HG03432 (cell line): Measurements from ENCODE around the gene RPS6KC1.
"Not testable (repeated sequence)": the region's sequence is repeated elsewhere in the genome, so short reads cannot be mapped to it uniquely, and the experiment has no call there.

ENCODE experiments used
- ATAC-seq: cut with Tn5 transposase; IDR thresholded peaks from one replicate; pipeline ENCODE4 v1.9.1; 2021; ENCODE audit warnings: mild to moderate bottlenecking, moderate library complexity; ENCODE audit not compliant: unreplicated experiment

The RPS6KC1 gene

GRCh38 chr1:213104604-213105003 lies 53.6 kb downstream of the RPS6KC1 start:
- ATAC-seq, result peak; percentile 34

GRCh38 chr1:213106298-213106697 lies 55.3 kb downstream of the RPS6KC1 start:
- ATAC-seq, result no peak

DNA sequence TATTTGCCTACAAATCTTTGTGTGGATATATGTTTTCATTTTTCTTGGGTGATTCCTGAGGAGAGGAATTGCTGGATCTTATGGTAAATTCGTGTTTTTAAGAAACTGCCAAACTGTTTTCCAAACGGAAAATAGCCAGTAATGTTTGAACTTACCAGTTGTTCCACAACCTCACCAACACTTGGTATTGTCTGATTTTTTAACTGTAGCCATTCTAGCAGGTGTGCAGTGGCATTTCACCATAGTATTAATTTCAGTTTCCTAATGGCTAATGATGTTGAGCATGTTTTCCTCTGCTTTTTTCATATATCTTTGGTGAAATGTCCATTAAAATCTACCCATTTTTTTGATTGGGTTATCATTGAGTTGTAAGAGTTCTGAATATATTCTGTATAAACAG lies 56.6 kb downstream of the RPS6KC1 start:
- no peak for ATAC-seq

GRCh38 chr1:213110349-213111300 lies 59.6 kb downstream of the RPS6KC1 start:
- peak; percentile 90 for ATAC-seq

GRCh38 chr1:213111502-213111901 lies 60.5 kb downstream of the RPS6KC1 start:
- no peak for ATAC-seq

- ATAC-seq, result not testable (repeated sequence)
These were observed 61.7 kb downstream of the RPS6KC1 start for GRCh38 chr1:213112723-213113122.

GRCh38 chr1:213117699-213118180 lies 66.7 kb downstream of the RPS6KC1 start:
- ATAC-seq, result not testable (repeated sequence)

- ATAC-seq, result no peak
These were observed 68.8 kb downstream of the RPS6KC1 start for GRCh38 chr1:213119794-213120193.

DNA sequence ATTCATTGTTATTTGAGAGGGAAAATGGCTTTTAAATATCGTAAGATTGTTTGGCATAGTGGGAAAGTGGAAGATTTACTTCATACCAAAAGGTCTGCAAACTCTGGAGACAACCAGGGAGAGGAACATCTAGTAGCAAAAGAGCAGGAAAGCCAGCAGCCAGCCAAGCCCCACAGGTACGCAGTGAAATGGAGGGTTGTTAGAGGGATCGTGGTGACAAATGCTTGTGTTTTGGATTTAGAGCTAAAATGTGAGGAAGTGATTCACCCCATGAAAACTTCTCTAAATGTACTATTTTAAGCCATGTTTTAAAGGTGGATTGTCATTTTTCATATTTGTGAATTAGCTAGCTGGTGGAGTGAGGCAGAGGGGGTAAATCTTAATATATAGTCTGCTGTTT lies 69.3 kb downstream of the RPS6KC1 start:
- no peak for ATAC-seq

GRCh38 chr1:213120961-213121360 lies 69.9 kb downstream of the RPS6KC1 start:
- ATAC-seq, result no peak

DNA sequence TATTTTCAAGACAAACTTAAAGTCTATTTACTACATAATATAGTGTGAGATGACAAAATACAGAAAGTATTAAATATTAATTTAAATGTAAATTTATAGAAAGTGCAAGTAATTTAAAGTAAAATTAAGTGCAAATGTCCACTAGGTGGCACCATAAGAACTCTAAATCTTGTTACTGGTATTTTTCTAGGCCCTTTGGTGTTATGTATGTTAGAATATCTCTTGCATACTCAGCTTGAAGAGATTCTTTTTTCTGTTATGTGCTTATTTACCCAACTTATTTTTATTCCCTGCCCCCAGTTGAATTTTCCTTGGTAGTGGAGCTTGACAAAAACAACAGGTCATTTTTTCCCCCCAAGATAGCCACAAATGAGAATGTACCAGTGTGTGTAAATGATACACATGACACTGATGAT lies 71.5 kb downstream of the RPS6KC1 start:
- ATAC-seq, result no peak

GRCh38 chr1:213123087-213123486 lies 72.0 kb downstream of the RPS6KC1 start:
- no peak for ATAC-seq

DNA sequence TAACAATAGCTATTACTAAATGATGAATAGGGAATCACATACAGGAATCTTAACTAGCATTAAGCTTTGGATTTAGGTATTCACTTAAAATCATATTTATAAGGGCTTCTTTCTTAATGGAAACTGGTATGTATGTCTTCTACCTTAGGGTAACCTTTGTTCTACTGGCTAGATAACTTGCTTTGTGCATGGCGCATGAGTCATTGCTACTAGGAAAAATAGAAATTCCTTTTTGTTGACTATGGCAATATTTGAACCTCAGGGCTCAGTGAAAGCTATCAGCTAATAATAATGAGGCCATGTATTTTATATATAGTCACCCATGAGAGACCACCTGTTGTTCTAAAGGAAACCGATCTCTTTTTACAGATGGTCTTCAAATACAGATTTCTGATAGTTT lies 72.5 kb downstream of the RPS6KC1 start:
- ATAC-seq, result no peak

DNA sequence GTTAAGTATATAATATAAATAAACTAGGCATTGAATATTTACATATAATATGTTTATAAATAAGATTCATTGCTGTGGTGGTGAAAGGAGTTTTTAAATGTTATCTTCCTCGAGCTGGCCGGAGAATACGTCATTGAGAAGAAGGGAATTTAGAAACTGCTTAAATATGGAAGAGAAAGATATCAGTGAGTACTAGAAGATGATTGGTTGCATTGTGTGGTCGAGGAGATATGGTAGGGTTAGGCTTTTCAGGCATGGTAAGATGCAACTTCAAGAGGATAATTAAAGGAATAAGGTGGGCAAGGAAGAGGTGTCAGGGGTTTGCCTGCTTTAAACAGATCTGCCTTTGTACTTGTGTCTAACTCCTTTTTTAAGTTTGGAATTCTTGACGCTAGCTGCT lies 73.5 kb downstream of the RPS6KC1 start:
- ATAC-seq, result no peak

DNA sequence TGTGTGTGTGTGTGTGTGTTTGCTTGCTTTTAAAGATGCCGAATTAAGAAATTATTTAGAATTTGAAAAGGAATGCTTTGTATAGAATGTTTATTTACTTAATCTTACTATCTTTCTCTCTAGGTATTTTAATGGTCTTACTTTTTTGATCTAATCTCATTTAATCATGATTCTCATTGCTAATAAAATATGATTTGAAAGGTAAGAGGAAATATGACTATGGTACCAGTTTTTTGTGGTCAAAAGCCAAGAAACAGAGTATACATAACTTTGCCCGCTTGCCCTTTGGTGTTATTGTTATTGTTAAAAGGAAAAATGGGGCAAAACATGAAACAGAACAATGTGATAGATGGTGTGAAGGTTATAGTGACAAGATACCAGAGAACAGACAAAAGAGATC lies 74.6 kb downstream of the RPS6KC1 start:
- no peak for ATAC-seq

- no peak for ATAC-seq
These were observed 76.0 kb downstream of the RPS6KC1 start for GRCh38 chr1:213127074-213127473.

DNA sequence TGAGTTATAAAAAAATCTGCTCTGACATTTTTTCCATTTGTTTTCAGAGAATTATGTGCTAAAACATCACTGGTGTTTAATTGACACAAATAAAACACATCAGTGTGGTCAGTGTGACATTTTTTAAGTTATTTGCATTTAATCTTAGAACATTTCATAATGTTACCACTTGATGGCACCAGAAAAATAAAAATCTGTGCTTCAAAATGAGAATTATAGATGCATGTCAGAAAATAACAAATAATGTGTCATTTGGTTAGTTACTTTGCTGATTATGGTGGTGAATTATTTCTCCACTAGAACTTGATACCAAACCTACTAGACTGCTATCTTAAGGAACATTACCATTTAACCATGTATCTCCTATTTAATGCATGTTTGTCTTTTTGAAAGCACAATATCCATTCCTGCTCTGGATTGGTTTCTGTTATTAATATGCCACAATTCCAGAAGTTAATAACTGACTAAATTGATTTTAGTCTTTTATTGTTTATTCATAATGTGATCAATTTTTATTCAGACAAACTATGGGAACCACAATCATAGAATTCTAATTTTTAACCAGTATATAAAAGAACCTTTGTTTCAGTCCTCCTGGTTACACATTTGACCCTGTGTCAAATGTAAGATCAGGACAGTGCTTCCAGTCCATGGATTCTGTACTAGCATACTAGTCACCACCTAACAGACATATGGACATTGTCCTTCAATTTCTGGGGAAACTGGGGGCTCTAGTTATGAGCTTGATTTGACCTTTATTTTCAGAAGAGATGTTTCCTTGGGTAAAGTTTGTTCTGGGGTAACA lies 81.0 kb downstream of the RPS6KC1 start:
- no peak for ATAC-seq

DNA sequence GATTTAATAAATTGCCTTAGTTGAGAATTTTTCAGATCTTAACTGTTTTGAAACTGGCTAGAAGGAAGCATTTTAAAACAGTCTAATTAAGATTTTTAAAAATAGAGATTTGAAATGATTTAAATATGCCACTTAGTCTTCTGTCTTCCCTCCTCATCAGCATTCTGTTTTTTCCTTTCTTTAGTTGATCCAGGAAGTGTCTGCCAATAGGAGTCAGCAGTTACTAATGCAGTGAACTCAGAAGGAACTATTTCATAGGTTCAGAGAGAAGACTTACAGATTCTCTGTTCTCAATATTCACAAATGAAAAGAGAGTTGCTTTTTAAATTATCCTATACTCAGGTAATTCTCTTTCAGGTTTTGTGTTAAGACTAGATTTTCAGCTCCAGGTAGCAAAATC lies 84.5 kb downstream of the RPS6KC1 start:
- ATAC-seq, result no peak

DNA sequence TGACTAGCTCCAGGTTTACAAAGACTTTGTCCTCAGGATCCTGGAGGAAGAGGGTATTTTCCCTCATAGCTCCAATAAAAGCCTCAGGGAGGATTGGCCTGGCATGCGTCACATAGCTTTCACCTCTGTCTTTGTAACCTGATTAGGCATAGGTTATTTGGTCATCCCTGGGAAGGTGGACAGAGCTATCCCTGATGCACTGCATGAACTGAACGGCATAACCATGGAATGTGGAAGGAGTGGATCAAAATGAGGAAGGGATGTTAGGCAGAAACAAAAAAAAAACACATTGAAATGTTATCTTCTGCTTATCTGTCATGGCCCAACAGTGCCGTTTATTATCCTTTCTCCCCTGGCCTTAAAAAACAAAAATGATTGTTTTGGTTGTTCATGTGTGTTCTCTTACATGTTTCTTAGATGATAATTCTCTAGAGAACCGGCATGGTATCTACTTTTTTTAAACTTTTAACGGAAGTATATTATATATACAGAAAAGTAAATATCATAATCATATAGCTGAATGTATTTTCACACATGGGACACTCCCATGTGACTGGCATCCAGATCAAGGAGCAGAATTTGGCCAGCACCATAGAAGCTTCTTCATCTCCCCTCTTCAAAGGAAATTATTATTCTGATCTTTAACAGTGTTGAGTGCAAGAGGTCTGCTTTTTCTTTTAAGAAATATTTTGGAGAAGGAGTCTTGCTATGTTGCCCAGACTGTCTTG lies 85.3 kb downstream of the RPS6KC1 start:
- ATAC-seq, result no peak

GRCh38 chr1:213138391-213138790 lies 87.3 kb downstream of the RPS6KC1 start:
- no peak for ATAC-seq

DNA sequence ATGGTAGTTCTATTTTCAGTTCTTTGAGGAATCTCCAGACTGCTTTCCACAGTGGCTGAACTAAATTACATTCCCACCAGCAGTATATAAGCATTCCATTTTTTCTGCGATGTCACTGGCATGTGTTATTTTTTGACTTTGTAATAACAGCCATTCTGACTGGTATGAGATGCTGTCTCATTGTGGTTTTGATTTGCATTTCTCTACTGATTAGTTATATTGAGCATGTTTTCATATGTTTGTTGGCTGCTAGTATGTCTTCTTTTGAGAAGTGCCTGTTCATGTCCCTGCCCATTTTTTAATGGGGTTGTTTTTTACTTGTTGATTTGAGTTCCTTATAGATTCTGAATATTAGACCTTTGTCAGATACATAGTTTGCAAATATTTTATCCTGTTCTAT lies 87.9 kb downstream of the RPS6KC1 start:
- no peak for ATAC-seq
